GM21360 (cell line): ENCODE measurements around the gene TIMP4.

Experiments used
- ATAC-seq: cut with Tn5 transposase; IDR thresholded peaks from one replicate; pipeline ENCODE4 v1.9.1; 2021; ENCODE audit warnings: mild to moderate bottlenecking, moderate library complexity; ENCODE audit not compliant: unreplicated experiment

Gene TIMP4

DNA sequence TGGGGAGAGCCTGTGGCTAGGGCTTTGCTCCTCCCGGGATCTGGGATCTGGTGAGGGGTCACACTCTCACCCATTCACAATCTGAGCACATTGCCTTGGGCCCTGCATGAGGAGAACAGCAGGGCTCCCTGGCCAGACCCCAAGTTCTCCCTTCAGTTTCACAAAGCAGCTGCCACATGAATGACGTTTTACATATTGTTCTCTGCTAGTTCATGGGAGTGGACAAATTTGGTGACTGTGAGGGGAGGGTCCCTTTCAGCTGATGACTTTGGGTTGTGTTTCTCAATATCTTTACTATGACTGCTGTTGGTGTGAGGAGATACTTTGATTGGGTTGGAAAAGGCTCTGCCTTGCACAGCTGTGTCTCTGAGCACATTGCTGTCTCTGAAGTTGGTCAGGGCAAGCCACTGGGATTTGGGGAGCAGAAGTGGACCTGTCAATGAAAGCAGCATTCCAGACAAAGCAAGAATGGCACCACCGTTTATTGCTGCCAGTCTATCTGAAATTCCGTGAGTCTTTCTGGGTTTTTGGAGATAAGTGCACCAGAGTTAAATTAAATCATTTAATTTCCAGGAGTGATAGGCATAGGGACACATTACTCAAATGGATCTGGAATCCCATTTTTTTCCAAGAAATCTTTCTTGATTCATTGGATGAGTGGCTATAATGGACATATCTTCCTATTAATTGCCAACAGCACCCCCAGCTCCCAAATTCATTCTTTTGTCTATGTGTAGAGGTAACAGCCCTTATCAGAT is 10.3 kb downstream of the TIMP4 start:
- ATAC-seq, result no peak

DNA sequence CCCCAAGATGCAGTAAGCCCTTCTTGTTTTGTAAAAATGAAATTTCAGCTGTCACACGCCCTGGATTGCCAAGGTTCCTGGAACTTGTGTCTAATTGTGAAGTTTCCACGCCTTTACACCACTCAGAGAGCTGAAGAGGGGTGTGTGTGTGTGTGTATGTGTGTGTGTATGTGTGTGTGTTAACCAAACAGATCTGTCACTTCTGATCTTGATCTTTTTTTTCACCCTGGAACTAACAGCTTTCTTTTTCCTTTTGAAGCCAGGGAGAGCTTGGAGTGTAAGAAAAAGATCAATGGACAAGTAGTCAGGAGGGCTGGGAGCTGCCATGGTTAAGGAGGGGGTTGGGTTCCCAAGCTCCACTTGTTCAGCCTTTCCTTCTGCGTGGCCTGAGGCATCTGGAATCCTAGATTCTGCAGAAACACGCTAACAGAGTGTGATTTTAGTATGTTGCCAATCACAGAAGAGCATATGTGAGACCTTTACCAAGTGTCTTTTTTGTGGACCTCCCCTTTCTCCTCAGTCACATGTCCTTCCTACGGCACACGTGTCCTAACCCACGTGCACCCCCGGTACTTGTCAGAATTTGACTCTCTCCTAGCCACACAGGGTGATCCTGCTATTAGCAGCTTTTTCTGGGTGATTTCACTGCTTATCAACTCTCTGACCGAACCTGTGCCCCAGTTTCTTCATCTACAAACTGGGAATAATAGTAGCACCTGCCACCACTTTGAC is 11.5 kb downstream of the TIMP4 start:
- ATAC-seq, result no peak

DNA sequence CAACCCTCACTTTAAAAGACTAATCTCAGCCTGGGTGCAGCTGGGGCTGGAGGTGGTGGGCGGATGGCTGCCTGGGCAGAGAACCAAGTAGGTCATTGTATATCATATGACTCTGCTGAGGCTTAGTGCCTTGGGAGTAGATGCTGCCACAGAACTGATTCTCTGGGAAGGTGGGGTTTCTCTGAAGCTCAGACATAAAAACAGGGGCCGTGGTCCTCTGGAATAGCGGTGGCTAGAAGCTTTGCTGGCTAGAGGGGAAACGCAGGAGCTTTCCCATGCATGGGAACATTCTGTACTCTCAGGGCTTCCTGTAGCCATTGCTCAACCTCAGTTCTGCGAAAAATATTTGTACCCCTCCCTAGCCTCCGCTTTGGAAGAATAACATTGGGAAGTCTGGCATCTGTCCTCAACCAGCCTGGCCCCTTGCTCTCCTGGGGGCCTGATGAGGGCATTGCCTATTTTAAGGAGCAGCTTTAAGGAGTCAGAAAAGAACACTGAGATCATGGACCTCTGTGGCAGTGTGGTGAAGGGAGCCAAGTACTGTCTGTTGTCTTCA is 14.7 kb downstream of the TIMP4 start:
- no peak for ATAC-seq

DNA sequence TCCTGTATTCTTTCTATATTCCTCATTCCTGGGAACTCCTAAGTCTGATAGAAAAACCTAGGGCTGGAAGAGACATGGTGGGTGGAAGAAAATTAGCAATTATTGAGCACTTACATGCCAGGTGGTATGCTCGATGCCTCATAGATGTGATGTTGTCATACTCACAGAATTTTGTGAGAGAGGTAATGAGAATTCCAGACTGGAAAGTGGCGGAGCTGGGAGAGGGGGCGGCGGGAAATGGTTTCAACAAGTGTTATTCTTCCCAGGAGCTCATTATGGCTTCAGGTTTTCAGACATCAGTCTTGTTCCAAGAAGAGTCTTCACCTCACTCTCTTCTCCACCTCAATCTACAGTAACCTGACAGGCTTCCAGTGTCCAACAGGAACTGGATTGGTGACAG is 16.2 kb downstream of the TIMP4 start:
- ATAC-seq, result no peak

DNA sequence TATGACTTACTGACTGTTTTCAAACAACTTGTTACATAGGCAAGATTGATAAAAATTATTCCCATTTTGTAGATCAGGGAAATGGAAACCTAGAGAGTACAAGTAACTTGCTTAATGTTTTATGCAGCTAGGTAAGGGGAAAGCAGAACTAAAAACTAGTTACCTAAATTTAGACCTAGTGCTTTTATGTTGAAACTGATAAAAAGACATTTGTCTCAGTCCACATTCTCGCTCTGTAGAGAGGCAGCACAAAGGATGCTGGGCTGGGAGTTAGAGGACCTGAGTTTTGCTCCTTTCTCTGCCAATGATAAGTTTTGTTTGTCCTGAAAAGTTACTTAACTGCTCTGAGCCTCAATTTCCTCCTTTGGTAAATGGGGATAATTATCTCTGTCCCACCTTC is 17.4 kb downstream of the TIMP4 start:
- no peak for ATAC-seq

DNA sequence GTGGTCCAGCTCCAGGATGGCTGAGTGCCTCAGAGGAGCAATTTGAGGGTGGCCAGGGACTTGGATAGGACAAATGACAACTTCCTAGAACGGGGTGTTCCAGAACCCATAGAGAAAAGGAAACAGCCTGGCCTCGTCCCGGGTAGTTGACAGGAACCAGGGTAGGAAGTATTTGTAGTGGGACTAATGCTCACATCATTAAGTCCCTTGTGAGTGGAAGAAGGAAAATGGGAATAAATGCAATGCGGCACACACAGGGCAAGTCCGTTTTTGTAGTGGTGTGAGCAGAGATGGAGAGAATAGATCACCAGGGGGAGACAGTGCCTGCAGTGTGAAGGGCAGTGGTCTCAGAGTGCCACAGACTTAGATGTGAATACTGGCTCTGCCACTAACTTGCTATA is 19.6 kb downstream of the TIMP4 start:
- no peak for ATAC-seq

DNA sequence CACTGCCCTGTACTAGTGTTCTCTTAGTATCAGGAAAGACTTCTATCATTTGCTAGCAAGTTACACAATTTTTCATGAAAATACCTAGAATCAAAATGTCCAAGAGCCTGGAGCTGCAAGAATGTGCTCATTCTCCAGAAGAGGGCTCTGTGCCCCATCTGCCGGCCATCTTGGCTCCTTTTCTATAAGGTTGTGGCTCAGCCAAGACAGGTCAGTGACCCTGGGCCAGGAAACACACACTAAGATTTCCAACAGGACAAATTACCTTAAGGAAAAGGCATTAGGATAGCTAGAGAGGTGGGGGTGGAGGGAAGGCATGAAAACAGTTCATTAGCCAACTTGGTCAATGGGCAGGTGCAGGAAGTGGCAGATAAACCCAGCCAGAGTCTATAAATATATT is 20.7 kb downstream of the TIMP4 start:
- ATAC-seq, result no peak

DNA sequence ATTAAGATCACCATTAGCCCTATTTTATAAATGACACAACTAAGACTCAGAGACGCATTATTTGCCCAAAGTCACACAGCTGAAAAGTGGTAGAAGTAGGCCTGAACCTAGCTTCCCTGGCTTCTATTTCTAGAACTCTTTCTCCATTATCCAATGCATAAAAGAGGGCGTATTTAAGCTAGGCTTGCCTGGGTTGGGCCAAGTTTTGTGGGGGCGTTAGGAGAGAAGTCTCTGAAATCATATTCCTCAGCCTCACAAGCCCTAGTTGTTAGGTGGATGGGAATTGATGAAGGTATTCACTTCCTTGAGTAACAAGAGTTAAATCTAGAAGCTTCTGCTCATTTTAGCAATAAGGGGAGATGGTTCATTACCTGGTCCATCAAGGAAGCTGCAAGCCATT is 22.3 kb downstream of the TIMP4 start:
- no peak for ATAC-seq

DNA sequence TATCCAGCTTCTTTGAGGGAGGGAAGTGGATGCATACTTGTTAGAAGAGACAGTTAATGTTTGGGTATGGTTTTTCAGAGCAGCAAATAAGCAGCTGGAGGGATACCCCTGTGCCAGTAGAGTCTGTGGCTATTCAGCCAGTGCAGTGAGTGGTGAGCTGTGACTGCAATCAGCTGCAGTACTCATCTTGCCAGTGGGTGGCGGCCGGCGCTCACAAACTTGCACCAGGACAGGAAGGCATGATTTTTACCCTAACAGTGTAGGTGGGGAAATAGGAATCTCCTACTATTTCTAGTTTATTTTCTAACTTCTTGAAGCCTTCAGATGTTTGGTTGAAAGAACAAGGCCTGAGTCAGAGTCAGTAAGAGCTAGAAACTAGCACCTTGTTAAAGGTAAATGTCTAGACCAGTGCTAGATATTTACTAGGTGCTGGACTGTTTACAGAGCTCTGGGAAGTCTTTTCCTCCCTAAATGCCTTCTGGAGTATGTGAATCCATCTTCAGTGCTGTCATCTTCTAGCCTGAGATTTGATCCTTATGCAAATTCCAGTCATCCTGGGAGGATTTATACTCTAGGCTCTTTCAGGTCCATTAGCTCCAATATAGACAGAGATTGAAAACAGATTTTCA is 23.6 kb downstream of the TIMP4 start:
- ATAC-seq, result peak; percentile 88

DNA sequence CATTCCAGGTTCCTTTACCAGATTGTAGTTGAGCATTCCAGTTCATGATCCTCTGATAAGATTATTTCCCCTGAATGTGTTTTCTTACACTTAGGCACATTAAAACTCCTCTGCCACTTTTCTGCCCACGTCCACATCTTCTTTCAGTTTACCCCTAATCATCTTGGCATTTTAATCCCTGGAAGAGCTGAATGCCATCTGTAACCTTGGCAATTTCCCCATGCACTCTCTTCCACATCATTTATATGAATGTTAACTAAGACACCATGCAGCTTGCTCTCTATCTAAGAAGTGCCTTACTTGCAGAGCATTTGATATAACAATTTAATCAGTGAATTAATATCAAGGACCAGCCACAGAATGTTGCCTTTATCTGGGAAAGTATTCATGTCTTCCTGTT is 25.8 kb downstream of the TIMP4 start:
- no peak for ATAC-seq

DNA sequence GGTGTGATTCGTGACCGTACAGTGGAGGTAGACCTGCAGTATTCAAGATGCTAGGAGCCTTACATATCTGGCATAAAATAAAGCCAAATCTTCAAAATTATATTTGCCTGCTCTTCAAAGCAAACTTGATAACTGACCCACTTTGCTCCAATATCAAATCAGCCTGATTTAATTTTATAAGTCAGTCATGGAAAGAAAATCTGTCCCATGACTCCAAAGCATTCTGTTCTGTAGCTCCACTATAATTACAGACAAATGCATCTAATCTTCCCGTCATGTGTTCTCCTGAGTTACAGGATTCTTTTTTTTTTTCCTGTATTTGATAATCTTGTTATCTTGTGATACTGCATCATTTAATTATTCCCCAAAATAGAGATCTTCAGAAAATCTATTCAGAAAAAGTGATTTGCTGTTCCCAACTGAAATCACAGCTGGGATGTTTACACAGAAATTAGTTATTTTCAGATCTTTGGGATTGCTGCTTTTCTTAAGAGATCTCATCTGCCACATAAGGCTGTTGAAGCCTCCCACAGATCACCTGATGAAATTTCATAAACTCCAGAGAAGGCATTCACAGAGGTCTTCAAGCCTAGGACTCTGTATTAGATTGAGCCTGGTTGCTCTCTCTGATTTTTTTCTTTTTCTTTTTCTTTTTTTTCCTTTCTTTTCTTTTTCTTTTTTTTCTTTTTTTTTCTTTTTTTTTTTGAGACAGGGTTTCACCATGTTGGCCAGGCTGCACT is 27.2 kb downstream of the TIMP4 start:
- ATAC-seq, result no peak

DNA sequence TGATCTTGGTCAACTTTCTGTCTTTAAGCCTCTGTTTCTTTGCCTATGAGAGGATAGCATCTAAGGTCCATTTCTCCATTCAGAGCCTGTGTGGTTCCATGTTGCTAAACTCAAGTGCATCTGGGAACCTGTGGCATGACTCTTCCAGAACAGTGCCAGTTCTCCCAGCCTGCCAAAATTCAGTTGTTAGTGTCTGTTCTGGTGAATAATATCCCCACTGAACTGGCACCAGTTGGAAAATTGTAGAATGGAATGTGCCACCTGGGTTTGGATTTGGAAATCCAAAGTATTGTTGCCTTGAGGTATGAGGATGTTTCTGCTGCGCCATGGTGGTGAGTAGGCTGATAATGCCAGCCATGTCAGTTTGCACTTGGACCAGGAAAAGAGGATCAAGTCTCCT is 31.3 kb downstream of the TIMP4 start:
- ATAC-seq, result no peak

DNA sequence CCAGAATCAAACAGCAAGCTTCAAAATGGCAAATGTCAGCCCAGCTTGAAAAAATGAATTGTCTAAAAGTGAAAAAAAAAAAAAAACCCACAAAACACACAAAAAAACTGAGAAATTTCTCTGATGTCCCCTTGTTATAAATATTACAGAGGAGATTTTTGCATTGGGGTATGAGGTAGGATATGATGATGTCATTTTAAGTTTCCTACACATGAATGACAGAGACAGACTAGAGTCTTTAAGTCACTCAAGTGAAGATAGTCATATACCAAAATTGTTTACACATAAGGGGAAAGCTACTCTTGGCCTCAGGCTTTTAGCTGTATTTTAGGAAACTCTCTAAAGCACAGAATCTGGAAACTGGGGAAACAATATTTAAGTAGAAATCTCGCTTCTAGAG is 32.9 kb downstream of the TIMP4 start:
- no peak for ATAC-seq

DNA sequence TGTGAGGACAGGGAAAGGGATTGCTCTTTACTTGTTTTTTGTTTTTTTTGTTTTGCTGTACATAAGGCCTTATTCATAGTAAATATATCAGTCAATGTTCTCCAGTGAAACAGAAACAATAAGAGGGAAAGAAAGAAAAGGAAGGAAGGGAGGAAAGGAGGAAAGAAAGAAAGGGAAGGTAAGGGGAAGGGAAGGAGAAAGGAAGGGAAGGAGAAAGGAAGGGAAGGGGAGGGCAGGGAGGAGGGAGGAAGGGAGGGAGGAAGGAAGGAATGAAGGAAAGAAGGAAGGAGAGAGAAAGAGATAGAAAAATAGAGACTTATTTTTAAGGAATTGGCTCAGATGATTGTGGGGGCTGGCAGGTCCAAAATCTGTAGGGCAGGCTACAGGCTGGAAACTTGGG is 37.2 kb downstream of the TIMP4 start:
- ATAC-seq, result no peak

DNA sequence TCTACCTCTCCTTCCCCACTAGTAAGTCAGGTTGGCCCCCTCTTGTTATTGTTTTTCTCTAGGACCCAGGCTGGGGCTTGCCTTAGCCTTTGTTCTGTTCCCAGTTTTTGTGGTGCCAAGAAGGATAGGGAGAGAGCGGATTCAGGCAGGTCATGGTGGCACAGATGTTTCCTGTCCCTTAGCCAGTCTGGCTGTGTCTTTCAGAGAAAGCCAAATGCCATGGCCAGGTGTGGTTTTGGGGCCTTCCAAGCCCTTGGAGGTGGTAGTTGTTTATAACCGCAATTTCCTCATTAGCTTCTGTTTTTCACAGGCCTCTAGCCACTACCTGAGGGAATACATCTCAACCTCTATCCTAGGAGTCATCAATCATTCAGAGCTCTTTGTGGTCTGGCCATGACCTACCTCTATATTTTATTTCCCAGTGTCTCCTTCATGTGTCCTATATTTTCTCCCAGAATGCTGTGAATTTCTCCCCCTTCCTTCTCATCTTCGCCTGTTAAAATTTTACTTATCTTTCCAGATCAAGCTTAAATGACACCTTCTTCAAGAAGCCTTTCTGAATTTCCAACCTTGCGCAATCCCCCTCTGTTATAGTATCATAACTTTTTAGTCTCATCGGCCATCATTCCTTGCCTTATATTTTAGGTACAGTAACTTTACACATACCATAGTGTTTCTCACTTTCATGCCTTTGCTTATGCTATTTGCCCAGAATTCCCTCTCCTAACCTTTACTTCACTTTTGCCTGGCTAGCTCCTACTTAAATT is 38.2 kb downstream of the TIMP4 start:
- no peak for ATAC-seq

DNA sequence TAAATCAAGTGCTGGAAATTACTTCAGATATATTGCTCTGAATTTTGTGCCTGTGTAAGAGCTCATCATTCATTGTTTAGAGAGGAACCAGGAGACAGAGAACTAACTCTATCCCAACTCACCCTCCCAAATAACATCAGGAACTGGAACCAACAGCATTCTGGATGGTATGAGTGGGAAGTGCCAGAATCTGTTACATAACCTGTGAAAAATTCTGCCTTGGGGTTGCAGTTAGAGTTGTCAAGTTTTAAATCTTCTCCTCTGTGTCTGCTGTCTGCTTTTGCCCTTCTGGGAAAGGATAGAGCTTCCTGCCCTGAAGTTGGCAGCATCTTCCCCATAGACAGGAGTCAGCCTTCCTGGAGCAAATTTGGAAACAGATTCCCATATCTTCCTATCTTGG is 41.2 kb downstream of the TIMP4 start:
- no peak for ATAC-seq

DNA sequence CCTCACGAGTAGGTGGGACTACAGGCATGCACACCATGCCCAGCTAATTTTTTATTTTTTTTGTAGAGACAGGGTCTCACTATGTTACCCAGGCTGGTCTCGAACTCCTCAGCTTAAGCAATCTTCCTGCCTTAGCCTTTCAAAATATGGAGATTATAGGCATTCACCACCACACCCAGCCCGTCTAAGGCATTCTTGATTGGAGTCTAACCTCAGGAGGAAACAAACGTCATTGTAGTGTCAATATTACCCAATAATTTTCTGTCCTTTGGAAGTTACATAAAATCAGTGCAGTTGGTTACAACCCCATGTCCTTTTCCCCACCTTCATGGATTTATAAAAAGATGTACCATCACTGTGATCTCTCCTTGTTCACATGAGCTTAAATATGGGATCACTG is 41.8 kb downstream of the TIMP4 start:
- ATAC-seq, result no peak

DNA sequence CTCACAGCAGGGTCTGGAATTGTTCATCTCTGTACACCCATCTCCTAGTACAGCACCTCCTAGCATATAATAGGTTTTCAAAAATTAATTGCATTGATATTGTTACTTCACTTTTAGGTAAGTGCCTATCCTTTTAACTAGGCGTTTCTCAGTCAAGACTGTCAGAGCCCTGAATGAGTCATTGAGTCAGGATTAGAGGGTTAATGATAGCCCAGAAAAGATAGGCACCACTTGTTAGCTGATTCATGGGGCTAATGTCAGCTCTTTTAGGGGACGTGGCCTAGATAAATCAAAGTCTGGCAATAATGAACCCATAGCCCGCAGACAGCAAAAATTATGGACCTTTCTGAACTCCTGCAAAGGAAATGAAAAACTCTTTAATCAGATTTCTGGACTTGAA is 42.9 kb downstream of the TIMP4 start:
- ATAC-seq, result no peak

DNA sequence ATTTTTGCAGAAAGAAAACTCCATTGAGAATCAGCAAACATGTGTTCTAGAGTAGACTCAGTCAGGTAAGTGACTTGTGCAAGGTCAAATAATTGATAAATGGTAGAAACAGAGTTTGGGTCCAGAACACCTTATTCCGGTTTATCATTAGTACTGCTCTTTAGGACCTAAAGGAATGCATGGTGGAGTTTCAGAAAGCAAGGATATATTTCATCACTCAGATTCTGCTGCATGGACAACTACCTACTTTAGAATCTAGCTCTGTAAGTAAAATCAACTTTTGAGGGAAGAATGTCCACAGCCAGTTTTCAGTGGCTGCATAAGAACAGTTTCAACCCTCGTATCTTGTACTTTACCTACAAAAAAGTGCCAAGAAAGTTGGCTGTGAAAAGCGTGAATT is 43.6 kb downstream of the TIMP4 start:
- ATAC-seq, result no peak

DNA sequence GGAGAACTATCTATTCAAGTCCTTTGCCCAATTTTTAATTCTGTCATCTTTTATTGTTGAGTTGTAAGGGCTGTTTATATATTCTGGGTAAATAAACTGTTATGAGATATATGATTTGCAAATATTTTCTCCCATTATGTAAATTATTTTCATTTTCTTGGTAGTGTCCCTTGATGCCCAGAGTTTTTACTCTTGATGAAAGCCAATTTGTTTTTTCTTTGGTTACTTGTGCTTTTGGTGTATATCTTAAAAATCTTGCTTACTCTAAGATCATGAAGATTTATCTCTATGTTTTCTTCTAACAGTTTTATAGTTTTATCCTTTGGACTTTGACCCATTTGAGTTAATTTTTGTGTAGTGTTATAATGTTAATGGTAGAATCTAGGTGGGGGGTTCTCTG is 44.5 kb downstream of the TIMP4 start:
- no peak for ATAC-seq
